ENCODE results near the gene NUDT7. TPM values are rescaled to one million over a fixed set of nuclear protein-coding genes. Genes with fewer than 3 reads are reported as not detected.

The NUDT7 gene
- total RNA-seq, 4 donors from 2014 or later: 2.4 to 18.2 (median 8.7) TPM

DNA sequence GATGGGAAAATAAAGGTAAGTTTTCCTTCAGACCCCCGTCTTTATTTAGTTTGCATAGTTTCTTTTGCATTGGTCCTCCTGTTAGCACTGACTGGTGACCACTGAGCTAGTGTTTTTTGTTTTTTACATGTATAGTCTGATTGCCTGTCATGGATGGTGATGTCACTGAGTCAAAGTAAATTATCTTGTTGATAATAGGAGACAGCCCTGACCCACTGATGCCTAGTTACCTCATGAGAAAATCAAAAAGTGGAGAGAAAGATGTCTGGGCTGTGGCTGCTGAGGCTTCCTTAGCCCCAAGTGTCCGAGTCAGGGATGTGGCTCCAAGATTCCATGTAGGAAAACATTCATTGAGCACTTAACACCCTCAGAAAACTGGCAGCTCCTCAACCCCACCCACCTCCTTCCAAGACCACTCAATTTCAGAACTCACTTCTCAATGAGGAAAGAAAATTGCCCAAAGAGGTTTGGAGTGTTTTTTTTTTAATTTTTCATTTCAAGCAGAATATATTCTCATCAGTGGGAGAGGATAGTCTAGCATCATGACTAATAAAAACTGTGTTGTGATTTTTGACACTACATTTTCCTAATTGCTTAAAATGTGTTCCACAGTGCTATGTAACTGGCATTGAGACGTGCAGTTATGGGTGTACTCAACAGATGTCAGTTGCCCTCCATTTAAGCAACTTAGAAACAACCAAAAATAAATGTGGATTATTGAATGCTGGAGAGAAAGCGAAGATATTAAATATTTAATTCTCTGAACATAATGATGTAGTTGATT, 38.7 kb upstream of the NUDT7 start:
- intact Hi-C loops (cut with DNase I; ENCODE audit: low total_unique reads): no loop called here
- DNase-seq: no peak
- Histone ChIP-seq H3K4me3 (no peak overlapping the region), H3K9me3 (no peaks in the 10 kb centered on the region), H3K4me1 (no peaks in the 10 kb centered on the region), H3K27me3 (no peaks in the 10 kb centered on the region), H3K36me3 (no peaks in the 10 kb centered on the region), H3K27ac (no peak overlapping the region)
- TF ChIP-seq POLR2A (IDR thresholded peaks at IDR 0.05): no peak
- no peak for TF ChIP-seq POLR2AphosphoS5 (IDR thresholded peaks at IDR 0.05)
- TF ChIP-seq EP300 (IDR thresholded peaks at IDR 0.05; ENCODE audit: low read depth): no peak
- TF ChIP-seq CTCF (IDR thresholded peaks at IDR 0.05): no peak
- in situ Hi-C loops (cut with MboI; ENCODE audit: low pct_ligation_motif_present in 1 of 4, low pct_unique_long_range_greater_than_20kb in 1 of 4, low sequenced_read_pairs in 3 of 4): no loop called here
- WGBS, 2 donors (ENCODE audit: low coverage in 1 of 2): 72 to 75% methylated on average over 4 of the region's 4 CpGs

GRCh38 chr16:77684181-77684526, 38.2 kb upstream of the NUDT7 start:
- intact Hi-C loops (cut with DNase I; ENCODE audit: low total_unique reads): no loop called here
- TF ChIP-seq EP300 (IDR thresholded peaks at IDR 0.05; ENCODE audit: low read depth): no peak
- no peak for TF ChIP-seq CTCF (IDR thresholded peaks at IDR 0.05)
- no peak for TF ChIP-seq POLR2AphosphoS5 (IDR thresholded peaks at IDR 0.05)
- TF ChIP-seq POLR2A (IDR thresholded peaks at IDR 0.05): no peak

DNA sequence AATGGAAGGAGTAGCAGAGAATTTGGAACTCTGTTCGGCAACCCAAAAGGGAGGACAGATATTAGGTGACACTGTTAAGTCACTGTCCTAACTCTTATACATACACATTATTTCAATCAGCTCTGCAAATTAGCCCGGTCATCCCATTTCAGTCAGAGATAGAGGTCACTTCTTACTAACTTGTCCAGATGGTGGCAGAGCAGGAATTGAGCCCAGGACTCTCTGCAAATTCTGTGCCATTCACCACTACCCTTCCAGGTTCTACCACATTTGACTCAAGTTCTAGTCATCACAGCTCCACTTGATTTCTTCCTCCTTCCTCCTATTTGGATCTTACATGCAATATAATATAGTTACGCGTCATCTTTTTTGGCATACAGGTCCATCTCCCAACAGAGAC, 35.9 kb upstream of the NUDT7 start:
- no peak for DNase-seq
- WGBS, 2 donors (ENCODE audit: low coverage in 1 of 2): 81 to 95% methylated on average over 4 of the region's 4 CpGs
- peaks cover 1% of the 10 kb centered on the region for H3K27me3 ChIP-seq
- H3K9me3 ChIP-seq: no peaks in the 10 kb centered on the region
- in situ Hi-C loops (cut with MboI; ENCODE audit: low pct_ligation_motif_present in 1 of 4, low pct_unique_long_range_greater_than_20kb in 1 of 4, low sequenced_read_pairs in 3 of 4) (no loop called here), intact Hi-C loops (cut with DNase I; ENCODE audit: low total_unique reads) (no loop called here)
- H3K27ac ChIP-seq: no peak overlapping the region
- H3K36me3 ChIP-seq: no peaks in the 10 kb centered on the region
- no peaks in the 10 kb centered on the region for H3K4me1 ChIP-seq
- no peak for TF ChIP-seq POLR2AphosphoS5 (IDR thresholded peaks at IDR 0.05)
- no peak for TF ChIP-seq EP300 (IDR thresholded peaks at IDR 0.05; ENCODE audit: low read depth)
- no peak for TF ChIP-seq POLR2A (IDR thresholded peaks at IDR 0.05)
- no peak for TF ChIP-seq CTCF (IDR thresholded peaks at IDR 0.05)
- H3K4me3 ChIP-seq: no peak overlapping the region

More at GRCh38 chr16:77684181-77684526, 38.2 kb upstream of the NUDT7 start:
- no peaks in the 10 kb centered on the region for H3K9me3 ChIP-seq
- in situ Hi-C loops (cut with MboI; ENCODE audit: low pct_ligation_motif_present in 1 of 4, low pct_unique_long_range_greater_than_20kb in 1 of 4, low sequenced_read_pairs in 3 of 4): no loop called here
- H3K4me3 ChIP-seq: no peak overlapping the region
- H3K4me1 ChIP-seq: no peaks in the 10 kb centered on the region
- WGBS, 2 donors (ENCODE audit: low coverage in 1 of 2): 85 to 88% methylated on average over 4 of the region's 4 CpGs
- H3K27ac ChIP-seq: no peak overlapping the region
- H3K36me3 ChIP-seq: no peaks in the 10 kb centered on the region
- no peak for DNase-seq
- no peaks in the 10 kb centered on the region for H3K27me3 ChIP-seq

DNA sequence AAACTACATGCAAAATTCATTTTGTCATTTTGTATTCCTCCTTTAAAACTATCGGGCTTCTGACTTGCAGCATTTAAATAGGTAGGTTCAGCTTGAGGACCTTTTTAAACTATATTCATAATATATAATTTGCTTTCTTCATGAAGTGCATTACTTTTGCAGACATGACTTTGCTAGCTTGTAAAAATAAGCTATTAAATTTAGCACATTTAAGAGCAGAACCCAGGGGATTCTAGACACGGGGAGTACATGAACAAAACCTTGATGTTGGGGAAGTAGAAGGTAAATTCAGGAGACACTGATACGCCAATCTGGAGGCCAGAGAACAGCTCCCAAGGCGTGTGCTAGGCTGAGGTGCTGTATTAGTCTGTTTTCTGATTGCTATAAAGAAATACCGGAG, 32.3 kb upstream of the NUDT7 start:
- Histone ChIP-seq H3K27ac (no peak overlapping the region), H3K4me3 (no peak overlapping the region), H3K27me3 (peaks cover 7% of the 10 kb centered on the region), H3K4me1 (no peaks in the 10 kb centered on the region), H3K36me3 (no peaks in the 10 kb centered on the region), H3K9me3 (no peaks in the 10 kb centered on the region)
- intact Hi-C loops (cut with DNase I; ENCODE audit: low total_unique reads): no loop called here
- TF ChIP-seq CTCF (IDR thresholded peaks at IDR 0.05) (no peak), POLR2AphosphoS5 (IDR thresholded peaks at IDR 0.05) (no peak), POLR2A (IDR thresholded peaks at IDR 0.05) (no peak), EP300 (IDR thresholded peaks at IDR 0.05; ENCODE audit: low read depth) (no peak)
- in situ Hi-C loops (cut with MboI; ENCODE audit: low pct_ligation_motif_present in 1 of 4, low pct_unique_long_range_greater_than_20kb in 1 of 4, low sequenced_read_pairs in 3 of 4): no loop called here
- DNase-seq: no peak
- WGBS, 2 donors (ENCODE audit: low coverage in 1 of 2): 80 to 82% methylated on average over 5 of the region's 5 CpGs

Measured in transverse colon (tissue), 4 donors.